Measurements from ENCODE around the gene TBC1D4.

DNA sequence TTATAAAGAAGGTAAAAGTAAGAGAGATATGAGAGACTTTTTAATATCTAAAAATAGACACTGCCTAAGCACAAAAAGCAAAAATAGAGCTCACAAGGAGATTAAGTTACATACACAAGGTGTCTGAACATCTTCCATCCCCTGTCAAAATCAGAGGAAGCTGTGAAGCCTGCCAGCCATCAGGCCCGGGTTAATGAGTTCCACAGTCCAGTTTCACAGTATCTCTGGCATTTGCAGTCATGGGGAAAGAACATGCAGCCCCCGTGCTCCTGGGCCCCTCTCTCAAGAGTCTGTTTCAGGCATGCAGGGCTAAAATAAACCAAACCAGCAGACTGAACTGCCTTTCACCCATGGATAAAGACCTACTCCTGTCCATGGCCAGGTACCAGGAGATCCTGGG lies 79.2 kb downstream of the TBC1D4 start:
- TF ChIP-seq CTCF (IDR thresholded peaks at IDR 0.05; ENCODE audit: insufficient read depth, low read depth, low read length) (no peak), EZH2 (IDR thresholded peaks at IDR 0.05; ENCODE audit: insufficient read depth, low read length) (no peak)

Data from astrocyte (in vitro differentiated cells and primary cell).